Endothelial cell of umbilical vein (primary cell): Measurements from ENCODE around the gene C22orf23.

Source experiments
- CTCF ChIP-seq, 2 donors: IDR thresholded peaks; 1 replicate in 1 of 2; 2 replicates in 1 of 2; pipeline ENCODE4 v1.5.1; 2011; ENCODE audit warnings: low read length in 2 of 2, mild to moderate bottlenecking in 2 of 2, moderate library complexity in 2 of 2, control low read depth in 1 of 2, inconsistent platforms in 1 of 2, low read depth in 1 of 2; ENCODE audit not compliant: insufficient read depth in 1 of 2; ENCODE audit errors: extremely low read depth in 1 of 2
- EZH2 ChIP-seq: IDR thresholded peaks from 2 replicates; pipeline ENCODE4 v1.6.1; 2012; ENCODE audit warnings: borderline replicate concordance, low read depth, mild to moderate bottlenecking, moderate library complexity, low read length, inconsistent platforms; ENCODE audit not compliant: severe bottlenecking
- JUN ChIP-seq: IDR thresholded peaks from 2 replicates; pipeline ENCODE4 v1.6.1; 2011; ENCODE audit warnings: borderline replicate concordance, low read depth; ENCODE audit not compliant: insufficient read length, insufficient read depth
- MAX ChIP-seq: IDR thresholded peaks from 2 replicates; pipeline ENCODE4 v1.6.1; 2011; ENCODE audit not compliant: insufficient read depth, insufficient read length
- MYC ChIP-seq: IDR thresholded peaks from one replicate; pipeline ENCODE4 v1.6.1; 2011; ENCODE audit warnings: mild to moderate bottlenecking, low read depth, low read length
- POLR2A ChIP-seq: IDR thresholded peaks from 2 replicates; pipeline ENCODE4 v1.6.1; 2012; ENCODE audit warnings: low read depth, mild to moderate bottlenecking, control low read depth, low read length
- POLR2AphosphoS5 ChIP-seq: IDR thresholded peaks from 2 replicates; pipeline ENCODE4 v1.6.1; 2012; ENCODE audit warnings: low read depth, mild to moderate bottlenecking, control low read depth, low read length, moderate library complexity; ENCODE audit not compliant: insufficient read depth

GRCh38 chr22:37989146-37990045, 36.0 kb upstream of the C22orf23 start:
- no peak for TF ChIP-seq CTCF (IDR thresholded peaks at IDR 0.05; ENCODE audit: extremely low read depth in 1 of 2, insufficient read depth in 1 of 2, low read depth in 1 of 2, low read length in 2 of 2)
- TF ChIP-seq POLR2A: no peak
- TF ChIP-seq MAX: no peak
- TF ChIP-seq EZH2: no peak
- TF ChIP-seq POLR2AphosphoS5: no peak
- no peak for TF ChIP-seq JUN
- no peak for TF ChIP-seq MYC
